ENCODE measurements around the gene NINJ2. TPM values are rescaled to one million over a fixed set of nuclear protein-coding genes. Genes with fewer than 3 reads are reported as not detected.

The NINJ2 gene
- total and polyA plus RNA-seq, 10 of the 15 experiments (the other 5 are each of a cell fraction or from before 2014, with no cell fraction given), result 8.9 to 51.6 (median 21.3) TPM

DNA sequence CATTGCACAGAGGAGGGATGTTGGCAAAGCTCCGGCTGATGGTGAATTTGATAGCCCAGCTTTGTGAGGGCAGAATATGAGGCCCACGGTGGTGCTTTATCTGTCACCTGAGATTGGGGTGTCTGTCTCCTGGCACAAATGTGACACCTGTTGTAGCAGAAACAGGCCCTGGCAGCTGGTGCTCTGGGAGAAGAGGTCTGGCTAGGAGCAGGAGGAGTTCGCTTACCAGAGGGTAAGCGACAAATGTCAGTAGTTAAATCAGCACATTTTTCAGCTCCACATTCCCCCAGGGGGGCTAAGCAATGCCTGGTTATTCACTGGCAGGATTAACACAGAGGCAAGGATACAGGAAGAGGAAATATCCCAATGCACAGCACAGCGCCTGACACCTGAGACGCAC, 132.4 kb downstream of the NINJ2 start:
- peaks cover 0 to 1% of the 10 kb centered on the region in 2 experiments; a peak in 2 of 4 replicates for H3K27me3 ChIP-seq (replicated peaks in 1 of 2; ENCODE audit: control insufficient read depth in 2 of 2, insufficient read depth in 2 of 2, low read length in 1 of 2)
- ChIA-PET RAD21 (ENCODE audit: unreplicated experiment) (no interaction called here), CTCF (no interaction called here), SMC1A (ENCODE audit: uncharacterized antibody, unreplicated experiment) (interaction anchor here (0.6 kb wide), 1 partner anchor 974 kb away, joined by 3 read pairs; no protein-coding TSS in a partner anchor), POLR2A (no interaction called here)
- 93% methylated on average over 6 of the region's 6 CpGs for WGBS (ENCODE audit: insufficient coverage, insufficient replicate concordance, low lambda C conversion rate, missing lambda C conversion rate)
- H3K27ac ChIP-seq (ENCODE audit: control insufficient read depth, insufficient read depth), result no peak overlapping the region
- no peaks in the 10 kb centered on the region for H4K20me1 ChIP-seq (ENCODE audit: control insufficient read depth, insufficient read depth)
- no peak overlapping the region for H2AFZ ChIP-seq (ENCODE audit: control insufficient read depth, low read depth, low read length)
- intact Hi-C loops (cut with micrococcal nuclease; ENCODE audit: unreplicated experiment) (loop anchor here (5.0 kb wide), 1 partner anchor 74 kb away; the partner anchor contains the start of gene B4GALNT3), in situ Hi-C loops (cut with MboI) (no loop called here)
- peaks cover 3% of the 10 kb centered on the region; the same call in 2 of the 3 replicates for H3K9me3 ChIP-seq (replicated peaks; ENCODE audit: control insufficient read depth, insufficient read depth, low read length)
- H3K36me3 ChIP-seq (ENCODE audit: control insufficient read depth in 2 of 2, insufficient read depth in 2 of 2, low read length in 1 of 2), result no peaks in the 10 kb centered on the region
- DNase-seq (ENCODE audit: low read depth, low spot score), result no peak
- H3K4me1 ChIP-seq (ENCODE audit: control insufficient read depth, insufficient read depth, low read length), result no peaks in the 10 kb centered on the region
- TF ChIP-seq, protein P1, sequence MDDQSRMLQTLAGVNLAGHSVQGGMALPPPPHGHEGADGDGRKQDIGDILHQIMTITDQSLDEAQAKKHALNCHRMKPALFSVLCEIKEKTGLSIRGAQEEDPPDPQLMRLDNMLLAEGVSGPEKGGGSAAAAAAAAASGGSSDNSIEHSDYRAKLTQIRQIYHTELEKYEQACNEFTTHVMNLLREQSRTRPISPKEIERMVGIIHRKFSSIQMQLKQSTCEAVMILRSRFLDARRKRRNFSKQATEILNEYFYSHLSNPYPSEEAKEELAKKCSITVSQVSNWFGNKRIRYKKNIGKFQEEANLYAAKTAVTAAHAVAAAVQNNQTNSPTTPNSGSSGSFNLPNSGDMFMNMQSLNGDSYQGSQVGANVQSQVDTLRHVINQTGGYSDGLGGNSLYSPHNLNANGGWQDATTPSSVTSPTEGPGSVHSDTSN (IDR thresholded peaks at IDR 0.05; ENCODE audit: insufficient replicate concordance, low read depth, low read length), result no peak
- TF ChIP-seq, protein P2, sequence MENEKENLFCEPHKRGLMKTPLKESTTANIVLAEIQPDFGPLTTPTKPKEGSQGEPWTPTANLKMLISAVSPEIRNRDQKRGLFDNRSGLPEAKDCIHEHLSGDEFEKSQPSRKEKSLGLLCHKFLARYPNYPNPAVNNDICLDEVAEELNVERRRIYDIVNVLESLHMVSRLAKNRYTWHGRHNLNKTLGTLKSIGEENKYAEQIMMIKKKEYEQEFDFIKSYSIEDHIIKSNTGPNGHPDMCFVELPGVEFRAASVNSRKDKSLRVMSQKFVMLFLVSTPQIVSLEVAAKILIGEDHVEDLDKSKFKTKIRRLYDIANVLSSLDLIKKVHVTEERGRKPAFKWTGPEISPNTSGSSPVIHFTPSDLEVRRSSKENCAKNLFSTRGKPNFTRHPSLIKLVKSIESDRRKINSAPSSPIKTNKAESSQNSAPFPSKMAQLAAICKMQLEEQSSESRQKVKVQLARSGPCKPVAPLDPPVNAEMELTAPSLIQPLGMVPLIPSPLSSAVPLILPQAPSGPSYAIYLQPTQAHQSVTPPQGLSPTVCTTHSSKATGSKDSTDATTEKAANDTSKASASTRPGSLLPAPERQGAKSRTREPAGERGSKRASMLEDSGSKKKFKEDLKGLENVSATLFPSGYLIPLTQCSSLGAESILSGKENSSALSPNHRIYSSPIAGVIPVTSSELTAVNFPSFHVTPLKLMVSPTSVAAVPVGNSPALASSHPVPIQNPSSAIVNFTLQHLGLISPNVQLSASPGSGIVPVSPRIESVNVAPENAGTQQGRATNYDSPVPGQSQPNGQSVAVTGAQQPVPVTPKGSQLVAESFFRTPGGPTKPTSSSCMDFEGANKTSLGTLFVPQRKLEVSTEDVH (IDR thresholded peaks at IDR 0.05; ENCODE audit: low read depth, partially characterized antibody), result no peak
- TF ChIP-seq NR2F1 (conservative IDR thresholded peaks at IDR 0.05), result no peak
- FAIRE-seq, result no peak
- H3K4me2 ChIP-seq (ENCODE audit: control insufficient read depth, insufficient read depth), result no peak overlapping the region
- no TSS peak for BruUV-seq (replicated peaks)
- H3K9ac ChIP-seq (ENCODE audit: control insufficient read depth, insufficient read depth, low read length), result no peak overlapping the region
- H3K4me3 ChIP-seq, result no peak overlapping the region
- H3K79me2 ChIP-seq (ENCODE audit: control insufficient read depth, insufficient read depth, low read length), result no peaks in the 10 kb centered on the region
- ATAC-seq, result no peak

Data from GM12878 (cell line).